Thoracic aorta (tissue), 2 donors: ENCODE measurements around the gene FARS2. TPM values are rescaled to one million over a fixed set of nuclear protein-coding genes. Genes with fewer than 3 reads are reported as not detected.

Source experiments
- ATAC-seq: fragments of 150-250 bp; one replicate; pipeline ENCODE4 v1.8.0; 2017; ENCODE audit warnings: low read depth; ENCODE audit not compliant: insufficient number of reproducible peaks, low FRiP score
- DNase-seq: peaks from one replicate; pipeline ENCODE4 v3.0.0-alpha.2; 2020; ENCODE audit warnings: low spot score
- H3K27ac ChIP-seq, 2 donors: fragments of 200-600 bp; sonication (generic); 1 replicate in 1 of 2; 2 replicates in 1 of 2; pipeline ENCODE4 v1.5.1; 2016; ENCODE audit warnings: mild to moderate bottlenecking in 2 of 2, moderate library complexity in 2 of 2
- H3K27me3 ChIP-seq: fragments of 200-600 bp; sonication (generic); replicated peaks from 2 replicates; pipeline ENCODE4 v1.6.0; 2016; ENCODE audit warnings: mild to moderate bottlenecking; ENCODE audit not compliant: insufficient read depth
- H3K36me3 ChIP-seq: fragments of 200-600 bp; sonication (generic); one replicate; pipeline ENCODE4 v1.5.1; 2016
- H3K4me1 ChIP-seq, 2 donors: fragments of 200-600 bp; sonication (generic); 1 replicate in 1 of 2; 2 replicates in 1 of 2; pipeline versions ENCODE4 v1.5.1 to v1.6.0; 2016; ENCODE audit warnings: low read depth in 2 of 2, mild to moderate bottlenecking in 1 of 2; ENCODE audit not compliant: control insufficient read depth in 1 of 2
- H3K4me3 ChIP-seq: fragments of 200-600 bp; sonication (generic); 2 replicates; pipeline ENCODE4 v1.5.1; 2016; ENCODE audit warnings: mild to moderate bottlenecking
- H3K9me3 ChIP-seq: fragments of 200-600 bp; sonication (generic); 2 replicates; pipeline ENCODE4 v1.5.1; 2016
- total RNA-seq, 2 donors: library from RNA; depleted of rRNA; stranded (reverse); fragments of >200 nt; gene quantifications; one replicate each; pipeline versions ENCODE4 v1.1.0 to v1.2.3, GENCODE V29; 2016
- TF ChIP-seq, protein P1 (sequence below): fragments of 200-600 bp; sonication (generic); IDR thresholded peaks from one replicate; pipeline ENCODE4 v1.5.1; 2019; ENCODE audit warnings: antibody characterized with exemption

Gene FARS2
- total RNA-seq, 2 donors from 2014 or later = 10.4 to 11.6 TPM

- DNase-seq = no peak
- Histone ChIP-seq H3K27ac (no peak overlapping the region), H3K27me3 (no peaks in the 10 kb centered on the region), H3K36me3 (no peaks in the 10 kb centered on the region), H3K9me3 (no peaks in the 10 kb centered on the region), H3K4me1 (no peaks in the 10 kb centered on the region), H3K4me3 (no peak overlapping the region)
- ATAC-seq = no peak
- TF ChIP-seq, protein P1, sequence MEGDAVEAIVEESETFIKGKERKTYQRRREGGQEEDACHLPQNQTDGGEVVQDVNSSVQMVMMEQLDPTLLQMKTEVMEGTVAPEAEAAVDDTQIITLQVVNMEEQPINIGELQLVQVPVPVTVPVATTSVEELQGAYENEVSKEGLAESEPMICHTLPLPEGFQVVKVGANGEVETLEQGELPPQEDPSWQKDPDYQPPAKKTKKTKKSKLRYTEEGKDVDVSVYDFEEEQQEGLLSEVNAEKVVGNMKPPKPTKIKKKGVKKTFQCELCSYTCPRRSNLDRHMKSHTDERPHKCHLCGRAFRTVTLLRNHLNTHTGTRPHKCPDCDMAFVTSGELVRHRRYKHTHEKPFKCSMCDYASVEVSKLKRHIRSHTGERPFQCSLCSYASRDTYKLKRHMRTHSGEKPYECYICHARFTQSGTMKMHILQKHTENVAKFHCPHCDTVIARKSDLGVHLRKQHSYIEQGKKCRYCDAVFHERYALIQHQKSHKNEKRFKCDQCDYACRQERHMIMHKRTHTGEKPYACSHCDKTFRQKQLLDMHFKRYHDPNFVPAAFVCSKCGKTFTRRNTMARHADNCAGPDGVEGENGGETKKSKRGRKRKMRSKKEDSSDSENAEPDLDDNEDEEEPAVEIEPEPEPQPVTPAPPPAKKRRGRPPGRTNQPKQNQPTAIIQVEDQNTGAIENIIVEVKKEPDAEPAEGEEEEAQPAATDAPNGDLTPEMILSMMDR = no peak
These were observed 20.9 kb downstream of the FARS2 start for GRCh38 chr6:5282191-5282623.

DNA sequence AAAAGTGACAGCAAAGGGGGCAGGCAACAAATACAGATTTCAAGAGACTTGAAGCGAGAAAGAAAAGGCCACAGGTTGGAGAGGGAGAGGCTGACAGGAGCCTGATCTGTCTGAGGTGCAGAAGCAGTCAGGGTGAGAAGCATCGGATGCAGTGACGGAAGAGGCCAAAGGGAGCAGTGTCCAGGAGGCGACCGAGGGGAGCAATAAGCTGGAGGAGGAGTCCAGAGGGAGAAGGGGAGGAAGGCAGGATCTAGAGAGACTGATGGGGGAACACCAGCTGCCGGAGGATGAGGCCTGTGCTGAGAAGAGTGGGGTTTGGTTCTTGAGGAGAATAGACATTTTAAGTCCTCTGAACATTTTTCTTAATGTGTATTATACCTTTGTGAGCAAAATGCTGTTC, 23.8 kb downstream of the FARS2 start:
- no peak for ATAC-seq
- H3K36me3 ChIP-seq = no peaks in the 10 kb centered on the region
- no peak overlapping the region for H3K4me3 ChIP-seq
- no peaks in the 10 kb centered on the region for H3K9me3 ChIP-seq
- no peak overlapping the region for H3K27ac ChIP-seq
- no peaks in the 10 kb centered on the region for H3K27me3 ChIP-seq
- TF ChIP-seq, protein P1 = no peak
- no peak for DNase-seq
- no peaks in the 10 kb centered on the region for H3K4me1 ChIP-seq

DNA sequence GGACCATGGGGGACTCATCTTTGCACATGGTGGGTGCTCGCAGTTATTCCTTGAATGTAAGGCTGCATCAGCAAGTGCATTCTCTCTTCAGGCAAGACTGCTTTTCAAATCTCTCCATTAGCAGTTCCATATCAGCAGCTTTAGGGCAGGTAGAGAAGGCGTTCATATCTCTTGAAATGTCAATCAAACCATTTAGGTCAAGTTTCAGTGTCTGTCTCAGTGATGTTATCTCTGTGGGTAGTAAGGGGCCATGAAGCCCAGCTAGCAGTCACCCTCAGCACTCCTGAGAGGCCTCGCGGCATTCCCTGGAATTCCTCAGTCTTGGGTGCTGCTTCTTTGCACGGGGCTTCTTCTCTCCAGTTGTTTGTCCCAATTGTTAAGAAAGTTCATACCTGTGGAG, 24.2 kb downstream of the FARS2 start:
- no peak for ATAC-seq
- TF ChIP-seq, protein P1 = no peak
- no peaks in the 10 kb centered on the region for H3K36me3 ChIP-seq
- no peaks in the 10 kb centered on the region for H3K27me3 ChIP-seq
- no peak overlapping the region for H3K4me3 ChIP-seq
- H3K27ac ChIP-seq = no peak overlapping the region
- no peaks in the 10 kb centered on the region for H3K4me1 ChIP-seq
- no peaks in the 10 kb centered on the region for H3K9me3 ChIP-seq
- no peak for DNase-seq

GRCh38 chr6:5286780-5287179, 25.5 kb downstream of the FARS2 start:
- H3K9me3 ChIP-seq = no peaks in the 10 kb centered on the region
- no peaks in the 10 kb centered on the region for H3K4me1 ChIP-seq
- DNase-seq (no peak), ATAC-seq (no peak)
- H3K27ac ChIP-seq = no peak overlapping the region
- no peaks in the 10 kb centered on the region for H3K36me3 ChIP-seq
- no peak overlapping the region for H3K4me3 ChIP-seq
- TF ChIP-seq, protein P1 = no peak
- no peaks in the 10 kb centered on the region for H3K27me3 ChIP-seq

GRCh38 chr6:5287205-5287965, 26.1 kb downstream of the FARS2 start:
- H3K4me3 ChIP-seq = no peak overlapping the region

More at GRCh38 chr6:5287205-5287965, 26.1 kb downstream of the FARS2 start:
- ATAC-seq (no peak), DNase-seq (no peak)
- TF ChIP-seq, protein P1 = no peak
- Histone ChIP-seq H3K4me1 (no peaks in the 10 kb centered on the region), H3K27me3 (no peaks in the 10 kb centered on the region), H3K27ac (no peak overlapping the region), H3K9me3 (no peaks in the 10 kb centered on the region), H3K36me3 (no peaks in the 10 kb centered on the region)
